ENCODE measurements around the gene TNF. TPM values are rescaled to one million over a fixed set of nuclear protein-coding genes. Genes with fewer than 3 reads are reported as not detected.

TNF gene
- total RNA-seq, 2 donors from 2014 or later, result 0.23 TPM; not detected in 1

DNA sequence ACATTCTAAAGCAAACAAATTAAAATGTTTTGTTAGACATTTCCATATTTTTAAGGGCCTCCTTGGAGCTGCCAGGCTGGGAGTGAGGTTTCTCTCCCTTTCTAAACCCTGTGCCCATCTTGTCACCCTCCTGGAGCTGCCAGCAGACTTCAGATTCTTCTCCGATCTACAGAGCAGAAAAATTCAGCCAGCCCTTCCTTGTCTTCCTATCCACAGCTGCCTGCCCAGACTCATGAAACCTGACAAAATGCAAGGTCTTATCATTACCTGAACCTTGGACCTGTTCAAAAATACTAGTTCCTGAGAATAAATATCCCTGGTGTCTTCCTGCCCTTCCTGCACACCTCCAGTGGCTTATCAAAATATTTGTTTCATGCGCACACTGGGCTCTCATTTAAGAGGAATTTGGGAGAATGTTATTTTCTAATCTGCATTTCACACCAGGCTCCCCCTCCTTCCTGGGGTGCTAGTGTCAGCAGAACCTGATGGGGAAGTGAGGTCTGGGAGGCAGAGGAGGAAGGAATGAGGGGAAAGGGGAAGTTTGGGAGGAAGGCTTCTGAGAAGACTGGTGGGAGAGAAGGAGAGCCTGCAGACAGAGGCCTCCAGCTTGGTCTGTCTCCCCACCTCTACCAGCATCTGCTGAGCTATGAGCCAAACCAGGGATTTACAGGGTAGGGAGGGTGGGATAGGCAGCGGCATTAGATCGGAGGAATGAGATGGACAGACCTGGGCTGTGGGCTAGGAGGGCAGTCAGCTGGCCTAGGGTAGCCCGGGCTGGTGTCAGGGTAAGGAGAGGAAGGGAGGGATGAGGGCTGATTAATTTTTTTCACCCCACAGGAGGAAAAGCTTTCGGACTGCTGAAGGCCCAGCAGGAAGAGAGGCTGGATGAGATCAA, 39.6 kb downstream of the TNF start, which contains the start of gene AIF1:
TSS of gene AIF1 (plus strand) at position 551 of the 895 bp plus-strand sequence. CDS start at position 647, 96 bp downstream.
- H3K4me3 ChIP-seq, result no peak within 1 kb of the TSS
- H3K36me3 ChIP-seq, result no peaks in the 10 kb centered on the region
- TF ChIP-seq POLR2AphosphoS5 (IDR thresholded peaks at IDR 0.05), result no peak
- no peak for DNase-seq (ENCODE audit: low spot score)
- no peaks in the 10 kb centered on the region for H3K9me3 ChIP-seq
- H3K27ac ChIP-seq, result no peak within 1 kb of the TSS
- intact Hi-C loops (cut with DNase I), result no loop called here
- WGBS, result 59% methylated on average over 6 of the region's 6 CpGs
- no peaks in the 10 kb centered on the region for H3K4me1 ChIP-seq (replicated peaks)
- H3K27me3 ChIP-seq (replicated peaks; ENCODE audit: insufficient read depth), result no peaks in the 10 kb centered on the region

DNA sequence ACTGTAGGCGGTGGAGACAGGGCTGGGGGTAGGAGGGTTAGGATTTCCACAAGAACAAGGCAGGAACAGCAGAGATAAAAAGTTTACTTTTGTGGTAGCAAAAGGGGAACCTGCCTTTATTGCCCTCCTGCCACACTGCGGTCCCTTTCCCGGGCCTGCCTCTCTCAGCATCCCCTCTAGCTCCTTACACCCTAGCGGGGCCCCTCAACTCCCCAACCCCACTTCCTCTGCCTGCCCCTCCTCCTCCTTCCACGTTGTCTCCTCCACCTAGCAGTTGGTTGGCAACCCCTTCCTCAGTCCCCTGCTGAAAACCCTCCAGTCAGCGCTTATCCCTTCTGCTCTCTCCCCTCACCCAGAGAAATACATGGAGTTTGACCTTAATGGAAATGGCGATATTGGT, 40.4 kb downstream of the TNF start:
- Histone ChIP-seq H3K4me3 (no peak overlapping the region), H3K27me3 (replicated peaks; ENCODE audit: insufficient read depth) (no peaks in the 10 kb centered on the region), H3K9me3 (no peaks in the 10 kb centered on the region), H3K27ac (no peak overlapping the region), H3K4me1 (replicated peaks) (no peaks in the 10 kb centered on the region), H3K36me3 (no peaks in the 10 kb centered on the region)
- WGBS, result 64% methylated on average over 7 of the region's 7 CpGs
- TF ChIP-seq, protein P1, sequence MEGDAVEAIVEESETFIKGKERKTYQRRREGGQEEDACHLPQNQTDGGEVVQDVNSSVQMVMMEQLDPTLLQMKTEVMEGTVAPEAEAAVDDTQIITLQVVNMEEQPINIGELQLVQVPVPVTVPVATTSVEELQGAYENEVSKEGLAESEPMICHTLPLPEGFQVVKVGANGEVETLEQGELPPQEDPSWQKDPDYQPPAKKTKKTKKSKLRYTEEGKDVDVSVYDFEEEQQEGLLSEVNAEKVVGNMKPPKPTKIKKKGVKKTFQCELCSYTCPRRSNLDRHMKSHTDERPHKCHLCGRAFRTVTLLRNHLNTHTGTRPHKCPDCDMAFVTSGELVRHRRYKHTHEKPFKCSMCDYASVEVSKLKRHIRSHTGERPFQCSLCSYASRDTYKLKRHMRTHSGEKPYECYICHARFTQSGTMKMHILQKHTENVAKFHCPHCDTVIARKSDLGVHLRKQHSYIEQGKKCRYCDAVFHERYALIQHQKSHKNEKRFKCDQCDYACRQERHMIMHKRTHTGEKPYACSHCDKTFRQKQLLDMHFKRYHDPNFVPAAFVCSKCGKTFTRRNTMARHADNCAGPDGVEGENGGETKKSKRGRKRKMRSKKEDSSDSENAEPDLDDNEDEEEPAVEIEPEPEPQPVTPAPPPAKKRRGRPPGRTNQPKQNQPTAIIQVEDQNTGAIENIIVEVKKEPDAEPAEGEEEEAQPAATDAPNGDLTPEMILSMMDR (IDR thresholded peaks at IDR 0.05), result no peak
- no peak for TF ChIP-seq POLR2A (IDR thresholded peaks at IDR 0.05)
- no peak for DNase-seq (ENCODE audit: low spot score)
- intact Hi-C loops (cut with DNase I), result no loop called here

DNA sequence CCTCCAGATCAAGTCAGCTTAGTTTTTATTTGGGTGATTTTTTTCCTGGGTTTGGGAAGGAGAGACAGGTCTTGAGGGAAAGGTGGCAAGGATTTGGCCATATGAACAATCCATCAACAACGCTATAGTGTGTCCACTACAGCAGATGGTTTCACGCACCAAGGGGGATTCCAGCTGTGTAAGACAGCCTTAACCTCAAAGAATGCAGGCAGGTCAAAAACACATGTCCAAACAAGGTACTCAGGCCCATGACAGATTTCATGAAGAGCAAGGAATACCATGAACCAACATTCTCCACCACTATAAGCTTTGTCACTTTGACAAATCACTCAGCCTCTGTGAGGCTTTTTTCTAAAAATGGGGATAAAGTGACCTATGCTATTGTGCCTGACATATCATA, 41.6 kb downstream of the TNF start:
- TF ChIP-seq, protein P1 (IDR thresholded peaks at IDR 0.05), result no peak
- no peak for TF ChIP-seq POLR2A (IDR thresholded peaks at IDR 0.05)
- TF ChIP-seq POLR2AphosphoS5 (IDR thresholded peaks at IDR 0.05), result no peak
- no peak overlapping the region for H3K4me3 ChIP-seq
- DNase-seq (ENCODE audit: low spot score), result no peak
- WGBS, result 84% methylated on average over 2 of the region's 2 CpGs
- H3K9me3 ChIP-seq, result no peaks in the 10 kb centered on the region
- no peak overlapping the region for H3K27ac ChIP-seq
- intact Hi-C loops (cut with DNase I), result no loop called here
- no peaks in the 10 kb centered on the region for H3K4me1 ChIP-seq (replicated peaks)
- H3K27me3 ChIP-seq (replicated peaks; ENCODE audit: insufficient read depth), result no peaks in the 10 kb centered on the region
- H3K36me3 ChIP-seq, result no peaks in the 10 kb centered on the region

DNA sequence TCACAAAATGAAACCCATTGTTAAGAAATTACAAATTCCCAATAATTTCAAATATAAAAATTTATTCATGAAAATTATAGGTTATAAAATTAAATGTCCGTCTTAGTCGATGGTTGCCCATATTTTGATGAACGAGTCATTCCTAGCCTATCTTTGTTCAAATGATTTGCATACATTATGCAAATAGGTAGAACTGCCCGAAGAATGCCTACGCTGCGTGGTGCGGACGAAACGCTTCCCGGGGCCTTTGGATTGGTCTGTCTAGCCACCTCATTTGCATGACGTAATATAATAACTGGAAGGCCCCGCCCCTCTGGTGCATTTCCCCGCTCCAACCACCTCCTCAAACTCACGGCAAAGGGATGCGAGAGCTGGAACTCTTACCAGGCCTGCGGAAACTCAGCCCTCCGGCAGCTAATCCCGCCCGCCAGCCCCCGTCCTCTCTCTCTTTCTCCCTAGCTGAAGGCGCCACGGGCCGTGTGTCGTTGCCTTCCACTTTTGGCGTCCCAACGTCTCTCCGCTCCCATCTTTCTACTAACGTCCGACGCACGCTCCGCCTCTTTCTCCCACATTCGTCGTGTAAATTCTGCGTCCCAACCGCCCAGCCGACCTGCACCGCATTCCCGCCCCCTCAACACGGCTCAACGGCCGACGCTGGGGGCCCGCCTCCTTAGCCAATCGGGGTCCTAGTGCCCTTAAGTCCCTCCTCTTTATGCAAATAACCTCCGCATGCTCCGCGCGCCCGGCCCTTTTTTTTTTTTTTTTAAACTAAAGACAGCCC, 44.6 kb downstream of the TNF start:
- Histone ChIP-seq H3K36me3 (peaks cover 9 to 10% of the 10 kb centered on the region in 2 donors), H3K4me1 (replicated peaks) (no peaks in the 10 kb centered on the region), H3K4me3 (peak overlapping the region; percentile 63 to 84), H3K9me3 (no peaks in the 10 kb centered on the region), H3K27ac (peak overlapping the region; percentile 92 to 96), H3K27me3 (replicated peaks; ENCODE audit: insufficient read depth) (no peaks in the 10 kb centered on the region)
- under 1% methylated on average over 50 of the region's 50 CpGs for WGBS
- intact Hi-C loops (cut with DNase I), result loop anchor here (5.0 kb wide), 1 partner anchor 1352 kb away; no protein-coding TSS in a partner anchor
- peak; percentile 97 for DNase-seq (ENCODE audit: low spot score)
- TF ChIP-seq POLR2AphosphoS5 (IDR thresholded peaks at IDR 0.05) (peak; percentile 94), POLR2A (IDR thresholded peaks at IDR 0.05) (peak; percentile 97)
- TF ChIP-seq, protein P1 (IDR thresholded peaks at IDR 0.05), result peak in 2 of 4 experiments; percentile 29 to 44

Data from prostate gland (tissue), 2 donors.